Measurements from ENCODE around the gene KYAT1. TPM values are rescaled to one million over a fixed set of nuclear protein-coding genes. Genes with fewer than 3 reads are reported as not detected.
A peak's percentile ranks its signal among the peaks of the same experiment; 100 is the strongest.

Gene KYAT1
- total and polyA plus RNA-seq, 11 donors: 9.5 to 16.7 (median 12.6) TPM

GRCh38 chr9:128833696-128834095 lies 48.1 kb downstream of the KYAT1 start:
- Histone ChIP-seq H3K36me3 (peaks cover 0 to 27% (median 3%) of the 10 kb centered on the region in 9 donors), H3K9me3 (no peaks in the 10 kb centered on the region), H3K4me3 (no peak overlapping the region), H3K4me1 (peaks cover 0 to 12% (median 9%) of the 10 kb centered on the region in 12 donors), H3K27ac (no peak overlapping the region), H3K27me3 (no peaks in the 10 kb centered on the region)
- no peak for DNase-seq
- WGBS, 4 donors: 95 to 97% (median 96%) methylated on average over 10 of the region's 10 CpGs
- no peak for TF ChIP-seq CTCF (IDR thresholded peaks at IDR 0.05)
- TF ChIP-seq POLR2A (IDR thresholded peaks at IDR 0.05): no peak
- ATAC-seq: no peak
- intact Hi-C loops (cut with DNase I): no loop called here

GRCh38 chr9:128829477-128830251 lies 52.1 kb downstream of the KYAT1 start, which contains the start of gene SPOUT1:
Gene SPOUT1 (minus strand): TSS chr9:128829794. CDS start chr9:128829780, 14 bp downstream.
- no peaks in the 10 kb centered on the region for H3K27me3 ChIP-seq
- WGBS, 4 donors: 1 to 3% (median 2%) methylated on average over 27 to 56 of the region's 56 CpGs
- H3K4me3 ChIP-seq: peak within 1 kb of the TSS; percentile 67 to 98 (median 88)
- peak; percentile 91 to 96 (median 95) for DNase-seq
- H3K36me3 ChIP-seq: peaks cover 0 to 41% (median 30%) of the 10 kb centered on the region in 9 donors
- peak; percentile 98 to 100 (median 99) for ATAC-seq
- intact Hi-C loops (cut with DNase I): no loop called here
- H3K9me3 ChIP-seq: no peaks in the 10 kb centered on the region
- TF ChIP-seq POLR2A (IDR thresholded peaks at IDR 0.05) (peak in 1 of 2 donors; percentile 62), CTCF (IDR thresholded peaks at IDR 0.05) (no peak)
- H3K4me1 ChIP-seq: peaks cover 0 to 17% (median 12%) of the 10 kb centered on the region in 12 donors
- H3K27ac ChIP-seq: peak within 1 kb of the TSS in 11 of 12 donors; percentile 11 to 89 (median 75)

- DNase-seq (no peak), ATAC-seq (no peak)
- Histone ChIP-seq H3K4me3 (peak overlapping the region; percentile 67 to 98 (median 88)), H3K27me3 (no peaks in the 10 kb centered on the region), H3K36me3 (peaks cover 0 to 47% (median 36%) of the 10 kb centered on the region in 9 donors), H3K27ac (peak overlapping the region in 11 of 12 donors; percentile 11 to 89 (median 75)), H3K4me1 (peaks cover 0 to 17% (median 12%) of the 10 kb centered on the region in 12 donors), H3K9me3 (no peaks in the 10 kb centered on the region)
- WGBS, 4 donors: 34 to 53% (median 37%) methylated on average over 12 to 18 of the region's 18 CpGs
- TF ChIP-seq POLR2A (IDR thresholded peaks at IDR 0.05) (no peak), CTCF (IDR thresholded peaks at IDR 0.05) (no peak)
- intact Hi-C loops (cut with DNase I): no loop called here
Observed at GRCh38 chr9:128828719-128829452, 52.9 kb downstream of the KYAT1 start.

- ATAC-seq (no peak), DNase-seq (no peak)
- Histone ChIP-seq H3K36me3 (peaks cover 0 to 51% (median 42%) of the 10 kb centered on the region in 9 donors), H3K27me3 (no peaks in the 10 kb centered on the region), H3K27ac (no peak overlapping the region), H3K4me1 (peaks cover 0 to 17% (median 12%) of the 10 kb centered on the region in 12 donors), H3K9me3 (no peaks in the 10 kb centered on the region), H3K4me3 (peak overlapping the region in 3 of 12 donors; percentile 69 to 95 (median 85))
- 91 to 94% (median 93%) methylated on average over 8 of the region's 8 CpGs for WGBS, 4 donors
- intact Hi-C loops (cut with DNase I): no loop called here
- no peak for TF ChIP-seq POLR2A (IDR thresholded peaks at IDR 0.05)
- no peak for TF ChIP-seq CTCF (IDR thresholded peaks at IDR 0.05)
Observed at GRCh38 chr9:128828267-128828666, 53.5 kb downstream of the KYAT1 start.
